ENCODE results near the gene LYSMD4.
A peak's percentile ranks its signal among the peaks of the same experiment; 100 is the strongest.

The LYSMD4 gene

GRCh38 chr15:99717161-99718009, 15.9 kb downstream of the LYSMD4 start:
- TF ChIP-seq, protein P1, sequence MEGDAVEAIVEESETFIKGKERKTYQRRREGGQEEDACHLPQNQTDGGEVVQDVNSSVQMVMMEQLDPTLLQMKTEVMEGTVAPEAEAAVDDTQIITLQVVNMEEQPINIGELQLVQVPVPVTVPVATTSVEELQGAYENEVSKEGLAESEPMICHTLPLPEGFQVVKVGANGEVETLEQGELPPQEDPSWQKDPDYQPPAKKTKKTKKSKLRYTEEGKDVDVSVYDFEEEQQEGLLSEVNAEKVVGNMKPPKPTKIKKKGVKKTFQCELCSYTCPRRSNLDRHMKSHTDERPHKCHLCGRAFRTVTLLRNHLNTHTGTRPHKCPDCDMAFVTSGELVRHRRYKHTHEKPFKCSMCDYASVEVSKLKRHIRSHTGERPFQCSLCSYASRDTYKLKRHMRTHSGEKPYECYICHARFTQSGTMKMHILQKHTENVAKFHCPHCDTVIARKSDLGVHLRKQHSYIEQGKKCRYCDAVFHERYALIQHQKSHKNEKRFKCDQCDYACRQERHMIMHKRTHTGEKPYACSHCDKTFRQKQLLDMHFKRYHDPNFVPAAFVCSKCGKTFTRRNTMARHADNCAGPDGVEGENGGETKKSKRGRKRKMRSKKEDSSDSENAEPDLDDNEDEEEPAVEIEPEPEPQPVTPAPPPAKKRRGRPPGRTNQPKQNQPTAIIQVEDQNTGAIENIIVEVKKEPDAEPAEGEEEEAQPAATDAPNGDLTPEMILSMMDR (IDR thresholded peaks at IDR 0.05; ENCODE audit: borderline replicate concordance, extremely low read depth, low read length, poor library complexity, severe bottlenecking): no peak
- TF ChIP-seq EZH2 (IDR thresholded peaks at IDR 0.05; ENCODE audit: borderline replicate concordance, low read depth, low read length, severe bottlenecking): no peak
- H3K27ac ChIP-seq (ENCODE audit: low read length): no peak overlapping the region
- H3K9ac ChIP-seq (ENCODE audit: low read depth, low read length): no peak overlapping the region
- no peak overlapping the region for H3K4me2 ChIP-seq (ENCODE audit: insufficient read depth, low read length)
- no peaks in the 10 kb centered on the region for H3K27me3 ChIP-seq (ENCODE audit: insufficient read depth, low read length, poor library complexity)
- H3K4me1 ChIP-seq (ENCODE audit: insufficient read depth, low read length): peaks cover 24% of the 10 kb centered on the region
- peaks cover 27% of the 10 kb centered on the region for H3K36me3 ChIP-seq (ENCODE audit: insufficient read depth, low read length)
- no peak overlapping the region for H2AFZ ChIP-seq (ENCODE audit: low read depth, low read length)
- no peaks in the 10 kb centered on the region for H3K9me3 ChIP-seq (ENCODE audit: insufficient read depth, low read length, severe bottlenecking)
- DNase-seq (no peak), ATAC-seq (ENCODE audit: insufficient read depth, low read depth) (no peak)
- H4K20me1 ChIP-seq (ENCODE audit: insufficient read depth, low read length): no peaks in the 10 kb centered on the region
- H3K4me3 ChIP-seq (ENCODE audit: low read depth in 1 of 2, low read length in 2 of 2): no peak overlapping the region
- H3K79me2 ChIP-seq (ENCODE audit: insufficient read depth, low read length): no peaks in the 10 kb centered on the region

DNA sequence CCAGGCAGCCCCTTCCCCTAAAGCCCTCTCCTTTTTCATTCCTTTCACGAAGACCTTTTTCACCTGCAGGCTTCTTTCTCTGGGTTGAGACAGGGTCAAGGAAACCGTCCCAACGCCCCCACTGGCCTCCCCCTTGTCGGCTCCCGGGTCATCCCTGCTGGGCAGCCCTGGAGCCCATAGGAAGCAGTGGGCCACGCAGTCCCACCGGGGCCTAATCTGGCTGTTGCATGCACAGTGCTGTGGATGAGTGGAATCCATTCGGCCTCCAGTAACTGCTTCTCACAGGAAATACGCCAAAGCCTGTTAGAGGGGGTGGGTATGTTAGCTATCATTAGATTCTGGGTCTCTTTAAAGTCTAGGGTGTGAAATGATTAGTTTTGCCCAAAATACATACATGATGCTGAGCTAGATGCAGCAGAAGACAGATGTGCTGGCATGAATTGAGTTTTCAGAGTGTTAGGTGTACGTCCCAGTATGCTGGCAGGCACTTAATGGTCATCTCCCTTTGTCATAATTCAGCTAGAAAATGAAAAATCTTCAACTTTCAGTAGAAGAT, 16.6 kb downstream of the LYSMD4 start:
- Histone ChIP-seq H3K4me2 (ENCODE audit: insufficient read depth, low read length) (no peak overlapping the region), H3K4me1 (ENCODE audit: insufficient read depth, low read length) (peaks cover 22% of the 10 kb centered on the region), H3K36me3 (ENCODE audit: insufficient read depth, low read length) (peaks cover 33% of the 10 kb centered on the region), H3K27ac (ENCODE audit: low read length) (no peak overlapping the region), H3K27me3 (ENCODE audit: insufficient read depth, low read length, poor library complexity) (no peaks in the 10 kb centered on the region), H3K4me3 (ENCODE audit: low read depth in 1 of 2, low read length in 2 of 2) (no peak overlapping the region), H3K9ac (ENCODE audit: low read depth, low read length) (no peak overlapping the region), H3K9me3 (ENCODE audit: insufficient read depth, low read length, severe bottlenecking) (no peaks in the 10 kb centered on the region), H2AFZ (ENCODE audit: low read depth, low read length) (no peak overlapping the region), H3K79me2 (ENCODE audit: insufficient read depth, low read length) (no peaks in the 10 kb centered on the region), H4K20me1 (ENCODE audit: insufficient read depth, low read length) (no peaks in the 10 kb centered on the region)
- TF ChIP-seq, protein P1 (IDR thresholded peaks at IDR 0.05; ENCODE audit: borderline replicate concordance, extremely low read depth, low read length, poor library complexity, severe bottlenecking): no peak
- no peak for TF ChIP-seq EZH2 (IDR thresholded peaks at IDR 0.05; ENCODE audit: borderline replicate concordance, low read depth, low read length, severe bottlenecking)
- no peak for ATAC-seq (ENCODE audit: insufficient read depth, low read depth)
- DNase-seq: no peak

DNA sequence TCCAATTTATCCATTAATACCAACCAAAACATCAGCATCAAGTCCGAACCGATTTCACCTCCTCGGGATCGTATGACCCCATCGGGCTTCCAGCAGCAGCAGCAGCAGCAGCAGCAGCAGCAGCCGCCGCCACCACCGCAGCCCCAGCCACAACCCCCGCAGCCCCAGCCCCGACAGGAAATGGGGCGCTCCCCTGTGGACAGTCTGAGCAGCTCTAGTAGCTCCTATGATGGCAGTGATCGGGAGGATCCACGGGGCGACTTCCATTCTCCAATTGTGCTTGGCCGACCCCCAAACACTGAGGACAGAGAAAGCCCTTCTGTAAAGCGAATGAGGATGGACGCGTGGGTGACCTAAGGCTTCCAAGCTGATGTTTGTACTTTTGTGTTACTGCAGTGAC, 20.8 kb downstream of the LYSMD4 start:
- Histone ChIP-seq H4K20me1 (ENCODE audit: insufficient read depth, low read length) (no peaks in the 10 kb centered on the region), H3K9me3 (ENCODE audit: insufficient read depth, low read length, severe bottlenecking) (no peaks in the 10 kb centered on the region), H3K79me2 (ENCODE audit: insufficient read depth, low read length) (no peaks in the 10 kb centered on the region), H3K9ac (ENCODE audit: low read depth, low read length) (no peak overlapping the region), H3K36me3 (ENCODE audit: insufficient read depth, low read length) (peaks cover 66% of the 10 kb centered on the region), H3K27ac (ENCODE audit: low read length) (no peak overlapping the region), H3K4me2 (ENCODE audit: insufficient read depth, low read length) (no peak overlapping the region), H2AFZ (ENCODE audit: low read depth, low read length) (no peak overlapping the region), H3K27me3 (ENCODE audit: insufficient read depth, low read length, poor library complexity) (no peaks in the 10 kb centered on the region), H3K4me1 (ENCODE audit: insufficient read depth, low read length) (no peaks in the 10 kb centered on the region), H3K4me3 (ENCODE audit: low read depth in 1 of 2, low read length in 2 of 2) (no peak overlapping the region)
- TF ChIP-seq EZH2 (IDR thresholded peaks at IDR 0.05; ENCODE audit: borderline replicate concordance, low read depth, low read length, severe bottlenecking): no peak
- TF ChIP-seq, protein P1 (IDR thresholded peaks at IDR 0.05; ENCODE audit: borderline replicate concordance, extremely low read depth, low read length, poor library complexity, severe bottlenecking): no peak
- ATAC-seq (ENCODE audit: insufficient read depth, low read depth) (0 out of 3 replicates have a peak, but pooled peaks have one; percentile 27), DNase-seq (no peak)
